ENCODE measurements around the gene GCNT3.
A peak's percentile ranks its signal among the peaks of the same experiment; 100 is the strongest.

Gene GCNT3

DNA sequence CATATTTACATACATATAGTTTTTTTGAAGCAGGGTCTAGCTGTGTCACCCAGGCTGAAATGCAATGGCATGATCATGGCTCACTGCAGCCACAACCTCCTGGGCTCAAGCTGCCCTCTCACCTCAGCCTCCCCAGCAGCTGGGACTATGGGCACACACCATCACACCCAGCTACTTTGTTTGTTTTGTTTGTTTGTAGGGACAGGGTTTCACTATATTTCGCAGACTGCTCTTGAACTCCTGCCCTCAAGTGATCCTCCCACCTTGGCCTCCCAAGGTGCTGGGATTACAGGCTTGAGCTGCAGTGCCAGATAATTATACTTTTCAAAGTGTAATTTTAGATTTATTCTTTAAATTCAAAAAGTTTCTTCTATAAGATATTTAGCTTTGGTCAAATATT is 35.5 kb downstream of the GCNT3 start:
- TF ChIP-seq, protein P1, sequence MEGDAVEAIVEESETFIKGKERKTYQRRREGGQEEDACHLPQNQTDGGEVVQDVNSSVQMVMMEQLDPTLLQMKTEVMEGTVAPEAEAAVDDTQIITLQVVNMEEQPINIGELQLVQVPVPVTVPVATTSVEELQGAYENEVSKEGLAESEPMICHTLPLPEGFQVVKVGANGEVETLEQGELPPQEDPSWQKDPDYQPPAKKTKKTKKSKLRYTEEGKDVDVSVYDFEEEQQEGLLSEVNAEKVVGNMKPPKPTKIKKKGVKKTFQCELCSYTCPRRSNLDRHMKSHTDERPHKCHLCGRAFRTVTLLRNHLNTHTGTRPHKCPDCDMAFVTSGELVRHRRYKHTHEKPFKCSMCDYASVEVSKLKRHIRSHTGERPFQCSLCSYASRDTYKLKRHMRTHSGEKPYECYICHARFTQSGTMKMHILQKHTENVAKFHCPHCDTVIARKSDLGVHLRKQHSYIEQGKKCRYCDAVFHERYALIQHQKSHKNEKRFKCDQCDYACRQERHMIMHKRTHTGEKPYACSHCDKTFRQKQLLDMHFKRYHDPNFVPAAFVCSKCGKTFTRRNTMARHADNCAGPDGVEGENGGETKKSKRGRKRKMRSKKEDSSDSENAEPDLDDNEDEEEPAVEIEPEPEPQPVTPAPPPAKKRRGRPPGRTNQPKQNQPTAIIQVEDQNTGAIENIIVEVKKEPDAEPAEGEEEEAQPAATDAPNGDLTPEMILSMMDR (IDR thresholded peaks at IDR 0.05; ENCODE audit: low read depth, low read length), result no peak
- no peak for DNase-seq (ENCODE audit: extremely low read depth, low read depth)

DNA sequence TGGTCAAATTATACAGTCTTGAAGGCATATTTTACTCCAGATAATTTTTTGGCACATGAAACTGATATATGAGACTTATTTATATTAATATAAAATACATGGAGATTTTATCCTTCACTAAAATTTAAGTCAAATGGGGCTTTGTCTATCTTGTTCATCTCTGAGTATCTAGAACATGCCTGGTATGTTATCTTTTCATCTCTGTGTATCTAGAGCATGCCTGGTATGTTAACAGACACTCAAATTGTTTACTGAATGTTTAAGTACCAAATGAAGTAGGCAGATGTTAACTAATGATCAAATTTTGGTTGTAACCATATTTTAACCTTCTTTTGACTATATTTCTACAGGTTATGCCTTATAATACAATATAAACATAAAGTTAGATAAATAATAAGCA is 38.0 kb downstream of the GCNT3 start:
- no peak for DNase-seq (ENCODE audit: extremely low read depth, low read depth)
- TF ChIP-seq, protein P1 (IDR thresholded peaks at IDR 0.05; ENCODE audit: low read depth, low read length), result no peak

DNA sequence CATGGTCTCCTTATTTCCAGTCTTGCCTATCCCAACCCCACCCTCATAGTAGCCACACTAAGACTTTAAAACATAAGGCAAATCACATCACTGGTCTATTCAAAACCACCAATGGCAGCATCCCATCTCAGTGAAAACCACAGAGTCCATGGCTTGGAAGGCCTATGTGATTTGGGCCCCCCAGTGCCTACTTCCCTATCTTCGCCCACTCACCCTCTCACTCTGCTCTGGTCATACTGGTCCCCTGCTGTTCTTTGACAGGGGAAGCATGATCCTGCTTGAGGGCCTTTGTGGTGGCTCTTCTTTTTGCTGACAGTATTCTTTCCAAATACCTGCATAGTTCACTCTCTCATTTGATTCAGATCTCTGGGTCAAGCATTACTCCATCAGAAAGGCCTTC is 42.5 kb downstream of the GCNT3 start:
- DNase-seq (ENCODE audit: extremely low read depth, low read depth), result no peak

DNA sequence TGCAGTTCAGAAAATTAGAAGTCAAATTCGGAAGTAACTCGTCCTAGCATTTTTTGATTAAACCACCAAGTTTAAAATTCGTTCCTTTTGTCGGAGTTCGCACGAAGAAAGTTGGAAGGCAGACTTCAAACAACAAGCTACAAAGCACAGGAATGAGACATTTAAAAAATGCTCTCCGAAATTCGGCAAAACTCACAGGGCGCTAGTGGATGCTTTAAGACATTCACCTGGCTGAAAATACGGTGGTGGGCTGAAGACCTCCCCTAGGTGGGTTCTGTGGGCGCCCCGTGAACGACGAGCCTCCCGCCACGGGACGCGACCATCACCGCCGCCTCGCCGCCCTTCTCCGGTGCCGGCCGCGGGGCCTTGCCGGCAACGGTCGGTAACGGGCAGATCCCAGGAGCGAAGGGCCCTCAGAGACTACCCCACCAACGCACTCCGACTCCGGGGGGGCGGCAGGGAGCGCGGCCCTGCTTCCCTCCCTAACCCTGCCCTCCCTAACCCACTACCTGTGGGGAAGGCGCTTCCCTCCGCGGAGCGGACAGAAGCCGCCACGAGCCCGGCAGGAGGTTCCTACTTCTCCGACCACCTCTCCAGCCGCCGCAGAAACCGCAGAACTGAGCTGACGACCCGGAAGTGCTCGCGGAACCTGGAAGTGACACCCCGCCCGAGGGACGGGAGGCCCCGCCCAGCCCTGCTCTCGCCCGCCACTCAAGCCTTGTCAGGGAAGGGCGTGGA is 45.5 kb downstream of the GCNT3 start, which contains the start of gene GTF2A2:
Gene GTF2A2, minus strand, starts transcription at position 619 of the 738 bp plus-strand sequence. CDS start 5,238 bp downstream, outside the sequence.
- TF ChIP-seq, protein P1 (IDR thresholded peaks at IDR 0.05; ENCODE audit: low read depth, low read length), result no peak
- DNase-seq (ENCODE audit: extremely low read depth, low read depth), result peak; percentile 77

More for the DNA sequence above, 42.5 kb downstream of the GCNT3 start:
- TF ChIP-seq, protein P1 (IDR thresholded peaks at IDR 0.05; ENCODE audit: low read depth, low read length), result no peak

DNA sequence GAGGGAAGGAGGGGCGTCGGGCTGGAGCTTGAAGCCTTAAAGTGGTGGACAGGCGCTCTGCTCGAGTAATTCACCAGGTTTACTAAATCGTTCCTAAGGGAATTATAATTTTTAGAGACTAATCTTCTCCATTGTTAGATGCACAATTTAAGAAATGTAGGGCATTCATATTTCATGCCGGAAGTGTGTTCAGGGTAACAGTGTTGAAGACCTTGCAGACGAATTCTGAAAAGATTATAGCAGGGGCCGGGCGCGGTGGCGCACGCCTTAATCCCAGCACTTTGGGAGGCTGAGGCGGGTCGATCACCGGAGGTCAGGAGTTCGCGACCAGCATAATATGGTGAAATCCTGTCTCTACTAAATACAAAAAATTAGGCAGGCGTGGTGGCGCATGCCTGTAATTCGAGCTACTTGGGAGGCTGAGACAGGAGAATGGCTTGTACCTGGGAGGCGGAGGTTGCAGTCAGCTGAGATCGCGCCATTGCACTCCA is 46.1 kb downstream of the GCNT3 start:
- TF ChIP-seq, protein P1 (IDR thresholded peaks at IDR 0.05; ENCODE audit: low read depth, low read length), result no peak
- DNase-seq (ENCODE audit: extremely low read depth, low read depth), result no peak

DNA sequence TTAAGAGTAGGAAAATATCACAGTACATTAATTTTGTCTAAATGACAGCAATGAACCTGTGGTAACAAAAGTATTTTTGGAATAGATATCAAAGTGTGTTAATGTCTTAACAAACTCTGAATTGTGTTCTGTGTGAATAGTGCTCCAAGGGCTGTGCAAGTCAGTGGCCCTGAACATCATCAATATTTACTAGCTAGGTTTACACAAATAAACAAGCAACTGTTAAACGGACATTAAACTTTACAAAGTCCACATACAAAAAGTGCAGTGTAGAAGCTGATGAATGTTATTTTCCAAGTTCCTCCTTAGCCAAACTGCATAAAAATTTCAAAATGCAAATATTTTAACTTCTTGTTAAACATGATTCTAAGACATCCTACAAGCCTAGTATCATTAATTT is 47.8 kb downstream of the GCNT3 start:
- TF ChIP-seq, protein P1 (IDR thresholded peaks at IDR 0.05; ENCODE audit: low read depth, low read length), result no peak
- no peak for DNase-seq (ENCODE audit: extremely low read depth, low read depth)

DNA sequence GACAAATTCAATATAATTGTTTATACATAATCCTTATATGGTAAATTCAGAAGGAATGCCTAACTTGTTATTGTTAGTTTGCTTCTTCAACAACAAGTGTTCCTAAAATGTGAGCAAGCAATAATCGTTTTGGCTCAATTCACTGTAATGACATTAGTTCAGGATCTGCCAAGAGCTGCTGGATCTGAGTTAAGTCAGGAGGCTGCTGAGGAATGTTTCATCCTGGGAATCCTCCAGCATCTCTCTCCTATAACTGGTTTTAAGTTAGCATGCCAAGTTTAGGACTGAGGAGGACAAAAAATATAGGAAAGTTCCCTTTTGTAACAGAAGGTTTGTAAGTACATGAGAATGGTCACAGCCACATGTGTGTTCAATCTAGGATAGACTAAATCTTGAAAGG is 50.7 kb downstream of the GCNT3 start:
- TF ChIP-seq, protein P1 (IDR thresholded peaks at IDR 0.05; ENCODE audit: low read depth, low read length), result no peak
- DNase-seq (ENCODE audit: extremely low read depth, low read depth), result peak; percentile 37
